GM23338 (cell line): Measurements from ENCODE around the gene FAF1. TPM values are rescaled to one million over a fixed set of nuclear protein-coding genes. Genes with fewer than 3 reads are reported as not detected.
"Not testable (repeated sequence)": the region's sequence is repeated elsewhere in the genome, so short reads cannot be mapped to it uniquely, and the experiment has no call there.

Experiments
- ATAC-seq: fragments of 200-7000 bp; cut with Tn5 transposase; 3 replicates; pipeline ENCODE4 v1.9.1; 2020
- DNase-seq: peaks from one replicate; pipeline ENCODE4 v3.0.0-alpha.2; 2015; ENCODE audit warnings: low spot score
- H2AFZ ChIP-seq: fragments of 200-600 bp; sonication (generic); 2 replicates; pipeline ENCODE4 v1.8.0; 2016; ENCODE audit warnings: antibody characterized with exemption, mild to moderate bottlenecking, moderate library complexity
- H3F3A ChIP-seq: fragments of 200-600 bp; sonication (generic); replicated peaks from 2 replicates; pipeline ENCODE4 v1.8.0; 2017; ENCODE audit warnings: antibody characterized with exemption, mixed run types, low read depth
- H3K27ac ChIP-seq: fragments of 200-600 bp; sonication (generic); 2 replicates; pipeline ENCODE4 v1.6.1; 2016; ENCODE audit warnings: low read depth
- H3K27me3 ChIP-seq: fragments of 200-600 bp; sonication (generic); 2 replicates; pipeline ENCODE4 v1.8.0; 2016; ENCODE audit warnings: mild to moderate bottlenecking, mixed run types, moderate library complexity; ENCODE audit not compliant: insufficient read depth
- H3K36me3 ChIP-seq: fragments of 200-600 bp; sonication (generic); 2 replicates; pipeline ENCODE4 v1.8.0; 2016; ENCODE audit warnings: mild to moderate bottlenecking; ENCODE audit not compliant: insufficient read depth
- H3K4me1 ChIP-seq: fragments of 200-600 bp; sonication (generic); 2 replicates; pipeline ENCODE4 v1.8.0; 2016; ENCODE audit warnings: mild to moderate bottlenecking, moderate library complexity; ENCODE audit not compliant: insufficient read depth
- H3K4me2 ChIP-seq: fragments of 200-600 bp; sonication (generic); 2 replicates; pipeline ENCODE4 v1.7.1; 2017; ENCODE audit warnings: mixed run types
- H3K4me3 ChIP-seq: fragments of 200-600 bp; sonication (generic); 2 replicates; pipeline ENCODE4 v1.6.1; 2016; ENCODE audit warnings: mixed run types
- H3K79me2 ChIP-seq: fragments of 200-600 bp; sonication (generic); replicated peaks from 2 replicates; pipeline ENCODE4 v1.8.0; 2017; ENCODE audit warnings: mild to moderate bottlenecking; ENCODE audit not compliant: insufficient read depth
- H3K9me2 ChIP-seq: fragments of 200-600 bp; sonication (generic); 2 replicates; pipeline ENCODE4 v1.8.0; 2017; ENCODE audit not compliant: insufficient read depth
- H4K20me1 ChIP-seq: fragments of 200-600 bp; sonication (generic); replicated peaks from 2 replicates; pipeline ENCODE4 v1.8.0; 2017; ENCODE audit warnings: mild to moderate bottlenecking; ENCODE audit not compliant: insufficient read depth
- H3K27ac Mint-ChIP-seq: 2 replicates; pipeline ENCODE4 v1.8.0; 2020; ENCODE audit warnings: inconsistent platforms, mild to moderate bottlenecking, moderate library complexity, mixed read lengths
- H3K27me3 Mint-ChIP-seq: 3 replicates; pipeline ENCODE4 v1.8.0; 2022; ENCODE audit warnings: low read depth, mild to moderate bottlenecking, moderate library complexity, mixed read lengths, inconsistent platforms; ENCODE audit not compliant: insufficient read depth, poor library complexity
- H3K36me3 Mint-ChIP-seq: 3 replicates; pipeline ENCODE4 v1.8.0; 2021; ENCODE audit warnings: low read depth, mild to moderate bottlenecking, inconsistent platforms, moderate library complexity, mixed read lengths
- H3K4me1 Mint-ChIP-seq: 3 replicates; pipeline ENCODE4 v1.8.0; 2020; ENCODE audit warnings: mild to moderate bottlenecking, inconsistent platforms, mixed read lengths
- H3K4me3 Mint-ChIP-seq: 3 replicates; pipeline ENCODE4 v1.8.0; 2021; ENCODE audit warnings: moderate library complexity, mild to moderate bottlenecking, inconsistent platforms, mixed read lengths
- H3K9me3 Mint-ChIP-seq: 3 replicates; pipeline ENCODE4 v1.8.0; 2020; ENCODE audit warnings: moderate library complexity, mild to moderate bottlenecking, inconsistent platforms, mixed read lengths
- JUNB ChIP-seq: IDR thresholded peaks from one replicate; pipeline ENCODE4 v1.6.1; 2016; ENCODE audit warnings: antibody characterized with exemption; ENCODE audit not compliant: unreplicated experiment
- ZNF331 ChIP-seq: fragments of 250-450 bp; sonication (Bioruptor Pico); IDR thresholded peaks from 2 replicates; pipeline ENCODE4 v1.5.0; 2020; ENCODE audit warnings: low read depth, mild to moderate bottlenecking, moderate library complexity
- ZNF462 ChIP-seq: fragments of 250-450 bp; sonication (Bioruptor Pico); IDR thresholded peaks from 2 replicates; pipeline ENCODE4 v1.5.0; 2020; ENCODE audit warnings: mild to moderate bottlenecking, moderate library complexity
- polyA plus RNA-seq: library from polyadenylated mRNA; unstranded; fragments of >200 nt; fragmentation: Nextera tagmentation; extraction: Ambion mirVana; gene quantifications from 2 replicates; pipeline ENCODE4 v1.2.1, GENCODE V29; 2016
- total RNA-seq: library from RNA; depleted of rRNA; stranded (reverse); fragments of >200 nt; shearing (Covaris generic); gene quantifications from 2 replicates; pipeline ENCODE4 v1.2.3, GENCODE V29; 2014
- TF ChIP-seq, protein P1 (sequence below), 2 experiments: fragments of 200-600 bp in 1 of 2; sonication (generic) in 1 of 2; conservative IDR thresholded peaks; 2 replicates each; pipeline versions ENCODE4 v1.5.1 to v1.6.1; 2016 to 2017; ENCODE audit warnings: antibody characterized with exemption in 2 of 2, low read depth in 2 of 2, mild to moderate bottlenecking in 2 of 2, moderate library complexity in 1 of 2

The FAF1 gene
- total and polyA plus RNA-seq, 2 experiments from 2014 or later: 24.1 to 53.2 TPM

DNA sequence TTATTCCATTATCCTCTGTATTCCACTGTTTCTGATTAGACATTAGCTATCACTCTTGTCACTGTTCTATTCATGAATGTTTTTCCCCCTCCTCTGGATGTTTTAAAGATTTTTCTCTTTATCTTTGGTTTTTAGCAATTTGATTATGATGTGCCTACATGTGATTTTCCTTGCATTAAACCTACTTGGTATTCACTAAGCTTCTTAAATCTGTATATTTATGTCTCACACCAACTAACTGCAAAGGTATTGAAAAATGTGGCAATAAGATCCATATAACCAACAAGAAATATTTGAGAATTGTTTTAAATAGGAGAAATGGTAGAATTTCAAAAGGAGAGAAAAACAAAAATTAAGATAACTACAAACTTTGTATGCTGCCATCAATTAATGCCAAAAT lies 25.2 kb downstream of the FAF1 start (continued):
- TF ChIP-seq, protein P1, sequence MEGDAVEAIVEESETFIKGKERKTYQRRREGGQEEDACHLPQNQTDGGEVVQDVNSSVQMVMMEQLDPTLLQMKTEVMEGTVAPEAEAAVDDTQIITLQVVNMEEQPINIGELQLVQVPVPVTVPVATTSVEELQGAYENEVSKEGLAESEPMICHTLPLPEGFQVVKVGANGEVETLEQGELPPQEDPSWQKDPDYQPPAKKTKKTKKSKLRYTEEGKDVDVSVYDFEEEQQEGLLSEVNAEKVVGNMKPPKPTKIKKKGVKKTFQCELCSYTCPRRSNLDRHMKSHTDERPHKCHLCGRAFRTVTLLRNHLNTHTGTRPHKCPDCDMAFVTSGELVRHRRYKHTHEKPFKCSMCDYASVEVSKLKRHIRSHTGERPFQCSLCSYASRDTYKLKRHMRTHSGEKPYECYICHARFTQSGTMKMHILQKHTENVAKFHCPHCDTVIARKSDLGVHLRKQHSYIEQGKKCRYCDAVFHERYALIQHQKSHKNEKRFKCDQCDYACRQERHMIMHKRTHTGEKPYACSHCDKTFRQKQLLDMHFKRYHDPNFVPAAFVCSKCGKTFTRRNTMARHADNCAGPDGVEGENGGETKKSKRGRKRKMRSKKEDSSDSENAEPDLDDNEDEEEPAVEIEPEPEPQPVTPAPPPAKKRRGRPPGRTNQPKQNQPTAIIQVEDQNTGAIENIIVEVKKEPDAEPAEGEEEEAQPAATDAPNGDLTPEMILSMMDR (conservative IDR thresholded peaks at IDR 0.05; ENCODE audit: low read depth in 2 of 2): no peak
- no peak for TF ChIP-seq ZNF331 (CRISPR knock-in tag)

DNA sequence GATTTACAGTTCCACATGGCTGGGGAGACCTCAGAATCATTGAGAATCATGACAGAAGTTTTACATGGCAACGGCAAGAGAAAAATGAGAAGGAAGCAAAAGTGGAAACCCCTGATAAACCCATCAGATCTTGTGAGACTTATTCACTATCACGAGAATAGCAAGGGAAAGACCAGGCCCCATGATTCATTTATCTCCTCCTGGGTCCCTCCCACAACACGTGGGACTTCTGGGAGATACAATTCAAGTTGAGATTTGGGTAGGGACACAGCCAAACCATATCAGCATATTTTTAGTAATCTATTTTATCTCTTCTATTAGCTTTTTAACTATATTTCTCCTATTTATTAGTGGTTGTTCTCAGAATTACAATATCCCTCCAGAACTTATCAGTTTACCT lies 26.3 kb downstream of the FAF1 start:
- not testable (repeated sequence) for DNase-seq, H3K36me3 ChIP-seq, H2AFZ ChIP-seq, H3F3A ChIP-seq, ATAC-seq, H3K4me1 Mint-ChIP-seq, H3K27ac Mint-ChIP-seq, H3K27me3 Mint-ChIP-seq, H3K9me2 ChIP-seq, H3K4me1 ChIP-seq, H4K20me1 ChIP-seq, H3K27me3 ChIP-seq, H3K4me2 ChIP-seq, H3K36me3 Mint-ChIP-seq, H3K27ac ChIP-seq, H3K4me3 ChIP-seq, H3K4me3 Mint-ChIP-seq, H3K9me3 Mint-ChIP-seq
- peaks cover 52% of the 10 kb centered on the region for H3K79me2 ChIP-seq

DNA sequence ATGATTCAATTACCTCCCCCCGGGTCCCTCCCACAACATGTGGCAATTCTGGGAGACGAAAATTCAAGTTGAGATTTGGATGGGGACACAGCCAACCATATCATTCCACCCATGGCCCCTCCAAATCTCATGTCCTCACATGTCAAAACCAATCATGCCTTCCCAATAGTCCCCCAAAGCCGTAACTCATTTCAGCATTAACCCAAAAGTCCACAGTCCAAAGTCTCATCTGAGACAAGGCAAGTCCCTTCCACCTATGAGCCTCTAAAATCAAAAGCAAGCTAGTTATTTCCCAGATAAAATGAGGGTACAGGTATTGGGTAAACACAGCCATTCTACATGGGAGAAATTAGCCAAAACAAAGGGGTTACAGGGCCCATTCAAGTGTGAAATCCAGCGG lies 28.0 kb downstream of the FAF1 start:
- H3K27ac ChIP-seq, H4K20me1 ChIP-seq, H3K4me1 Mint-ChIP-seq, H3K4me3 Mint-ChIP-seq, H3K4me2 ChIP-seq, H3K9me2 ChIP-seq, H2AFZ ChIP-seq, H3K9me3 Mint-ChIP-seq, H3K27ac Mint-ChIP-seq, H3K27me3 Mint-ChIP-seq, H3K4me3 ChIP-seq, H3K4me1 ChIP-seq, H3K27me3 ChIP-seq, ATAC-seq, H3K36me3 ChIP-seq, DNase-seq, H3K36me3 Mint-ChIP-seq, H3F3A ChIP-seq: not testable (repeated sequence)
- peaks cover 53% of the 10 kb centered on the region for H3K79me2 ChIP-seq

GRCh38 chr1:50930965-50931737 lies 28.9 kb downstream of the FAF1 start:
- ATAC-seq (no peak), DNase-seq (no peak)
- H3K4me3 Mint-ChIP-seq: no peak overlapping the region
- H3K27ac ChIP-seq: no peak overlapping the region
- peaks cover 5% of the 10 kb centered on the region; the same call in 1 of the 2 replicates for H4K20me1 ChIP-seq
- no peaks in the 10 kb centered on the region; the same call in 2 of the 3 replicates for H3K36me3 Mint-ChIP-seq
- peaks cover 49% of the 10 kb centered on the region for H3K79me2 ChIP-seq
- no peaks in the 10 kb centered on the region for H3K36me3 ChIP-seq
- no peaks in the 10 kb centered on the region for H3K9me2 ChIP-seq
- H2AFZ ChIP-seq: no peak overlapping the region
- no peak overlapping the region for H3K4me2 ChIP-seq
- H3K4me1 Mint-ChIP-seq: peaks cover 6% of the 10 kb centered on the region; the same call in 2 of the 3 replicates
- no peaks in the 10 kb centered on the region for H3K9me3 Mint-ChIP-seq
- H3F3A ChIP-seq: no peaks in the 10 kb centered on the region
- H3K27me3 Mint-ChIP-seq: no peaks in the 10 kb centered on the region
- no peaks in the 10 kb centered on the region for H3K27me3 ChIP-seq
- H3K4me1 ChIP-seq: peaks cover 6% of the 10 kb centered on the region
- H3K4me3 ChIP-seq: no peak overlapping the region
- no peak overlapping the region for H3K27ac Mint-ChIP-seq
- TF ChIP-seq JUNB: no peak
- no peak for TF ChIP-seq ZNF331 (CRISPR knock-in tag)
- TF ChIP-seq ZNF462: no peak
